Thymus (tissue), 11 donors: ENCODE measurements around the gene DCC. TPM values are rescaled to one million over a fixed set of nuclear protein-coding genes. Genes with fewer than 3 reads are reported as not detected.

Experiments used
- DNase-seq, 9 donors: peaks; one replicate each; pipeline ENCODE4 v3.0.0-alpha.2; 2013; ENCODE audit warnings: low spot score in 9 of 9, low read depth in 6 of 9, missing footprints in 1 of 9
- H3K27ac ChIP-seq, 2 donors: one replicate each; pipeline ENCODE4 v1.5.1; 2013; ENCODE audit warnings: control low read depth in 1 of 2, low read depth in 1 of 2, low read length in 1 of 2, mild to moderate bottlenecking in 1 of 2, moderate library complexity in 1 of 2
- H3K27me3 ChIP-seq, 2 donors: one replicate each; pipeline ENCODE4 v1.5.1; 2013; ENCODE audit warnings: low read length in 1 of 2; ENCODE audit not compliant: control insufficient read depth in 2 of 2, insufficient read depth in 1 of 2
- H3K36me3 ChIP-seq, 2 donors: one replicate each; pipeline ENCODE4 v1.5.1; 2013; ENCODE audit warnings: low read length in 1 of 2, mild to moderate bottlenecking in 1 of 2, moderate library complexity in 1 of 2; ENCODE audit not compliant: control insufficient read depth in 2 of 2, insufficient read depth in 2 of 2
- H3K4me1 ChIP-seq, 2 donors: one replicate each; pipeline ENCODE4 v1.5.1; 2013; ENCODE audit warnings: low read length in 2 of 2; ENCODE audit not compliant: control insufficient read depth in 2 of 2, insufficient read depth in 2 of 2
- H3K4me3 ChIP-seq, 2 donors: one replicate each; pipeline ENCODE4 v1.5.1; 2013; ENCODE audit warnings: low read length in 2 of 2, control low read depth in 1 of 2, mild to moderate bottlenecking in 1 of 2
- H3K9me3 ChIP-seq, 2 donors: one replicate each; pipeline ENCODE4 v1.5.1; 2013; ENCODE audit warnings: low read length in 1 of 2, mild to moderate bottlenecking in 1 of 2; ENCODE audit not compliant: control insufficient read depth in 2 of 2, insufficient read depth in 1 of 2
- WGBS: extraction: QIAGEN DNeasy Blood & Tissue Kit; methylation state at CpG from one replicate; pipeline ENCODE4 v1.1.7; 2013; 5-methylcytosine and 5-hydroxymethylcytosine counted together
- polyA plus RNA-seq: library from polyadenylated mRNA; stranded (reverse); fragments of 200-250 nt; gene quantifications from one replicate; pipeline ENCODE4 v1.2.3, GENCODE V29; 2013
- total RNA-seq: library from RNA; stranded (reverse); fragments of 120-200 nt; gene quantifications from one replicate; pipeline ENCODE4 v1.2.4, GENCODE V29; 2013
- donor health status: healthy.

The DCC gene
- total and polyA plus RNA-seq, 2 donors, result 0.68 to 7.6 TPM

- no peaks in the 10 kb centered on the region for H3K27me3 ChIP-seq
- WGBS, result 92% methylated on average over 2 of the region's 2 CpGs
- DNase-seq, result no peak
Measured at GRCh38 chr18:52999633-53000032, 659.6 kb downstream of the DCC start.

GRCh38 chr18:53004798-53005197, 664.8 kb downstream of the DCC start:
- no peaks in the 10 kb centered on the region for H3K36me3 ChIP-seq
- no peaks in the 10 kb centered on the region for H3K9me3 ChIP-seq
- H3K27ac ChIP-seq, result no peak overlapping the region
- no peak overlapping the region for H3K4me3 ChIP-seq
- no peaks in the 10 kb centered on the region for H3K27me3 ChIP-seq
- 63% methylated on average over 1 of the region's 1 CpG for WGBS
- no peaks in the 10 kb centered on the region for H3K4me1 ChIP-seq
- no peak for DNase-seq

More at GRCh38 chr18:52999633-53000032, 659.6 kb downstream of the DCC start:
- Histone ChIP-seq H3K4me3 (no peak overlapping the region), H3K9me3 (no peaks in the 10 kb centered on the region), H3K27ac (no peak overlapping the region), H3K4me1 (no peaks in the 10 kb centered on the region), H3K36me3 (no peaks in the 10 kb centered on the region)

- H3K27ac ChIP-seq, result no peak overlapping the region
- no peak for DNase-seq
- H3K27me3 ChIP-seq, result no peaks in the 10 kb centered on the region
- no peak overlapping the region for H3K4me3 ChIP-seq
- H3K9me3 ChIP-seq, result no peaks in the 10 kb centered on the region
- H3K36me3 ChIP-seq, result no peaks in the 10 kb centered on the region
- H3K4me1 ChIP-seq, result no peaks in the 10 kb centered on the region
- 66% methylated on average over 2 of the region's 2 CpGs for WGBS
Measured at GRCh38 chr18:53018791-53019190, 678.8 kb downstream of the DCC start.

DNA sequence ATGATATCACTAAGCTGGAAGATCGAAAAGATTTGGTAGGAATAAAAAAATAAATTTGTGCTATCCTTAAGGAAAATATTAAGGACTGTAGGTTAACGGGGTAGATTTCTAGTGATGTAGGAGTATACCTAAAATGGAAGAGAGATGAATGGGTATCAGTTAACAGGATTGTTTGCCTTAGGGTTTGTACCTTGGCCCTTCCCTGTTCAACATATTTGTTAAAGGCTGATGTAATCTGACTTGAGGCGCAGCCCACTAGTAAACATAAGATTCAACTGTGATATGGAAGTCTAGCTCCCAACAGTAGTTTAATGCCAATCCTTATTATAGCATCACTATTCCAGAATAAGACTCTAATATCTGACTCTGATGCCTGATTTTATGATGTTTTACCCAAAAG, 685.2 kb downstream of the DCC start:
- H3K4me3 ChIP-seq, result no peak overlapping the region
- no peak for DNase-seq
- no peaks in the 10 kb centered on the region for H3K9me3 ChIP-seq
- WGBS, result 94% methylated on average over 3 of the region's 3 CpGs
- H3K27ac ChIP-seq, result no peak overlapping the region
- H3K27me3 ChIP-seq, result no peaks in the 10 kb centered on the region
- H3K36me3 ChIP-seq, result no peaks in the 10 kb centered on the region
- no peaks in the 10 kb centered on the region for H3K4me1 ChIP-seq

GRCh38 chr18:53028565-53028964, 688.6 kb downstream of the DCC start:
- Histone ChIP-seq H3K27me3 (no peaks in the 10 kb centered on the region), H3K27ac (no peak overlapping the region), H3K9me3 (no peaks in the 10 kb centered on the region), H3K36me3 (no peaks in the 10 kb centered on the region), H3K4me1 (no peaks in the 10 kb centered on the region), H3K4me3 (no peak overlapping the region)
- no peak for DNase-seq
- WGBS, result 72% methylated on average over 1 of the region's 1 CpG

DNA sequence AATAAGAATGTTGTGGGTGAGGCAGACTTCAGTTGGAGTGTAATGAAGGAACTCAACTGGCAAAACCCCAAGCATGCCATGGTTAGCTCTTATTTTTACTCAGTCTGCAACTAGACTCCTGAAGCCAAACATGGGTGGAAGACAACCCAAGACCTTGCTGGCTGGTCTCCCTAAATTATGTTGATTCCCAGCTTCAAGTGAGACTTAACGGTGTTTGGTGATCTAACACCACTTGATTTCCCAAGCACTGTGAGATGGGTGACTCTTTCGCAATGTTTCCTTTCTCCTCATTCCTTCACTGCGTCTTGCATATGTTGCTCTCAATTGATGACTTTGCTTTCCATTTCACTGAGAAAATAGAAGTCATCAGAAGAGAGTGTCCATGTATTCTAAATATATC, 693.1 kb downstream of the DCC start:
- H3K4me3 ChIP-seq, result no peak overlapping the region
- no peak for DNase-seq
- H3K4me1 ChIP-seq, result no peaks in the 10 kb centered on the region
- H3K36me3 ChIP-seq, result no peaks in the 10 kb centered on the region
- no peaks in the 10 kb centered on the region for H3K27me3 ChIP-seq
- 81% methylated on average over 3 of the region's 3 CpGs for WGBS
- H3K27ac ChIP-seq, result no peak overlapping the region
- no peaks in the 10 kb centered on the region for H3K9me3 ChIP-seq

GRCh38 chr18:53038608-53039007, 698.6 kb downstream of the DCC start:
- no peak for DNase-seq
- H3K27me3 ChIP-seq, result no peaks in the 10 kb centered on the region
- H3K27ac ChIP-seq, result no peak overlapping the region
- no peaks in the 10 kb centered on the region for H3K9me3 ChIP-seq
- H3K36me3 ChIP-seq, result no peaks in the 10 kb centered on the region
- no peak overlapping the region for H3K4me3 ChIP-seq
- H3K4me1 ChIP-seq, result no peaks in the 10 kb centered on the region

GRCh38 chr18:53040286-53040685, 700.3 kb downstream of the DCC start:
- no peaks in the 10 kb centered on the region for H3K4me1 ChIP-seq

DNA sequence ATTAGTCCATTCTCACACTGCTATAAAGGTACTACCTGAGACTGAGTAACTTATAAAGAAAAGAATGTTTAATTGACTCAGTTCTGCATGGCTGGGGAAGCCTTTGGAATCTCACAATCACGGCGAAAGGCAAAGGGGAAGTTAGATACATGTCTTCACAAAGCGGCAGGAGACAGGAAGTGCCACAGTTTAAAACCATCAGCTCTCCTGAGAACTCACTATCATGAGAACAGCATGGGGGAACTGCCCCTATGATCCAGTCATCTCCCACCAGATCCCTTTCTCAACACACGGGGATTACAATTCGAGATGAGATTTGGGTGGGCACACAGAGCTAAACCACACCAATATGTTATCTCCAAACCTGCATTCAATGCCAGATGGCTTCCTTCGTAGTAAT, 716.1 kb downstream of the DCC start:
- no peaks in the 10 kb centered on the region for H3K36me3 ChIP-seq
- DNase-seq, result no peak
- no peaks in the 10 kb centered on the region for H3K4me1 ChIP-seq
- H3K27me3 ChIP-seq, result no peaks in the 10 kb centered on the region
- WGBS, result 77% methylated on average over 6 of the region's 6 CpGs
- no peaks in the 10 kb centered on the region for H3K9me3 ChIP-seq
- no peak overlapping the region for H3K4me3 ChIP-seq
- no peak overlapping the region for H3K27ac ChIP-seq

More at GRCh38 chr18:53040286-53040685, 700.3 kb downstream of the DCC start:
- DNase-seq, result no peak
- Histone ChIP-seq H3K9me3 (no peaks in the 10 kb centered on the region), H3K27me3 (no peaks in the 10 kb centered on the region), H3K4me3 (no peak overlapping the region), H3K27ac (no peak overlapping the region), H3K36me3 (no peaks in the 10 kb centered on the region)
- WGBS, result 74% methylated on average over 3 of the region's 3 CpGs

DNA sequence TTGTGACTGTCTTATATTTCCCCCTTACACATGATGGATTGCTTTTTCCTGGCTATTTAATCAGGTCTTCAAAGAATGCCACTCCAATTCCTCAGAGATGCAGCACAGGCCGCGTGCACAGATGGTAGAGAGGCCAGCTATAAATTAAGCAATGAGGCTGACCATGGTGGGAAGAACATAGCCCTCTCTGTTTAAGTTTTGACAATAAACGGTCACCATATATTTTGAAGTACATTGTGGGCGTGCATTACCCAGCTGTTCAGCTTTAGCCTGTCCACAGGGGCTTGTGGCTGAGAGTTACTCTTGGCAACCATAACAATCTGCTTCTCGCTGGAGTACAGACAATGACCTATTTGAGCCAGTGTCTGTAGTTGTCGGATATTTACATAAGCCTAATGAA, 730.8 kb downstream of the DCC start:
- no peak overlapping the region for H3K4me3 ChIP-seq
- no peaks in the 10 kb centered on the region for H3K4me1 ChIP-seq
- H3K27me3 ChIP-seq, result no peaks in the 10 kb centered on the region
- no peaks in the 10 kb centered on the region for H3K36me3 ChIP-seq
- DNase-seq, result no peak
- WGBS, result 80% methylated on average over 6 of the region's 6 CpGs
- no peaks in the 10 kb centered on the region for H3K9me3 ChIP-seq
- H3K27ac ChIP-seq, result no peak overlapping the region
